Spleen (tissue), 3 donors: ENCODE measurements around the gene EGLN2.
"Not testable (repeated sequence)": the region's sequence is repeated elsewhere in the genome, so short reads cannot be mapped to it uniquely, and the experiment has no call there.

Experiments used
- POLR2A ChIP-seq, 3 donors: fragments of 450-650 bp; IDR thresholded peaks; one replicate each; pipeline ENCODE4 v1.5.1; 2017; ENCODE audit warnings: antibody characterized with exemption in 3 of 3, mild to moderate bottlenecking in 1 of 3
- POLR2AphosphoS5 ChIP-seq, 3 donors: sonication (generic); formaldehyde crosslinking; IDR thresholded peaks; one replicate each; pipeline ENCODE4 v1.5.1; 2017; ENCODE audit warnings: antibody characterized with exemption in 3 of 3

DNA sequence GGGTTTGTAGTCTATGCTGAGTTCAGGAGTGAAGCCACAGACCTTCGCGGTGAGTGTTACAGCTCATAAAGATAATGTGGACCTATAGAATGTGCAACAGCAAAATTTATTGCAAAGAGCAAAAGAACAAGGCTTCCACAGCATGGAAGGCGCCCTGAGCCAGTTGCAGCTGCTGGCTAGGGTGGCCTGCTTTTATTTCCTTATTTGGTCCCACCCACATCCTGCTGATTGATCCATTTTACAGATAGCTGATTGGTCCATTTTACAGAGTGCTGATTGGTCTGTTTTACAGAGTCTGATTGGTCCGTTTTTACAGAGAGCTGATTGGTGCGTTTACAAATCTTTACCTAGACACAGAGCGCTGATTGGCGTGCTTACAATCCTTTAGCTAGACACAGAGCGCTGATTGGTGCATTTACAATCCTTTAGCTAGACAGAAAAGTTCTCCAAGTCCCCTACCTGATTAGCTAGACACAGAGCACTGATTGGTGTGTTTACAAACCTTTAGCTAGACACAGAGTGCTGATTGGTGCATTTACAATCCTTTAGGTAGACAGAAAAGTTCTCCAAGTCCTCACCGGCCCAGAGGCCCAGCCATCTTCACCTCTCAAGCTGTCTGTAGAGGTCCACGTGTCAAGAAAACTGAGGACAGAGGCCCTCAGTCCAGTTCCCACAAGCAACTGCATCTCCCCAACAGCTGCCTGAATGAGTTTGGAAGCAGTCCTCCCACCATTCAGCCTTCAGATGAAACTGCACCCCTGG lies 27.7 kb upstream of the EGLN2 start:
- not testable (repeated sequence) for TF ChIP-seq POLR2A (IDR thresholded peaks at IDR 0.05)
- peak in 1 of 3 donors; percentile 4 for TF ChIP-seq POLR2AphosphoS5 (IDR thresholded peaks at IDR 0.05)
